Fibroblast of skin of right biceps (primary cell): ENCODE results near the gene SDCCAG8.

Source experiments
- DNase-seq: peaks from one replicate; pipeline ENCODE4 v3.0.0-alpha.2; 2013

Gene SDCCAG8

DNA sequence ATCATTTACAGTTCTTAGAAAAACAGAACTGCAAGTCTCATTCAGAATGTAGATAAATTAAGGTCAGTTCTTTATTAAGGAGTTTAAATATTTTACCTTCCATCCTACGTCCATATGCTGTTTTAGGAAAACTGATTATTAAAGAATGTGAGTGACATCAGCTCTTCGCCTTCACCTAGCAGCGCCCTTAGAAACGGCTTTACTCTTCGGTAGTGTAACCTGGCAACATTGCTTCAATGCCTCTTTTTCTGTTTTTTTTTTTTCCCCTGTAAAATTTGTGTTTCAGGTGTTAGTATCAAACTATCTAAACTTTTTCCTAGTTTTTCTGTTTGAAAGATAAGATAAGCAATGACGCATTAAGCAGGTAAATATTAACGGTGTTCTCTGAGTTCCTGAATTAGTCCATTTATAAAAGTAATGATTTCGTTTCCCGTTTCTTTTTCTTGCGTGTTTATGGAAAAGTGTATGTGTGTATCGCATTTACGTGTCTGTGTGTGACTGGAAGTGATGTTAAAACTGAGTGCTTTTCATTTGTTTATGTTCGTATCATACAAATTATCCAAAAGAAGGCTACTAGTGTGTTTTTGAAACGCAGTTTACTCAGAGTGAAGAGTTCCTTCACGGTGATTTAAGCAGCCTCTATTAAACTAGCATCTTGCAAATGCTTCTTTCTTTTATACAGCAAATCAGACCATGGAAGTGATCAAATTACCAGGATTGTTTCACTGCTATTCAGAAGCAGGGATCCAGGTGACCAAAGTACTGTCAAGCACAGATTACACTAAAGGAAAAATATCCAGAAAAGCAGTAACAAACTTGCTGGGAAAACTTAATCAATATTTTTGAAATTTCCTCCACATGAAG is 139.0 kb downstream of the SDCCAG8 start:
- no peak for DNase-seq

DNA sequence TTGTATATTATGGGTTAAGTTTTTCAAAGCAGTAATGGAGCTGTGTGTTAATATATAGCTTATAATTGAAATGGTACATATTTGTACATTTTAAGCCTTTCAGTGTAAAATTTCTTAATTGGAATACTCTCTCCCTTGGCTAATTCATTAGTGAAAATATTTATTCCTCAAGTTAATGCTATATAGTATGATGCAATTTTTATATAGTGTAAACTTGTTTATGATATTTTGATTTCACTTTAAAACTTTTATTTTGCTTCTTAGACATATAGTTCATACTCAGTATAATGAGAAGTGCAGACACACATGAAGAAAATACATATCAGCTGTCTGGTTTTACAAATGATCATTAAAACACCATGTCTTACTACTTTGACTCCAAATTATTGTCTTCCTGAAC is 140.6 kb downstream of the SDCCAG8 start:
- DNase-seq = no peak

DNA sequence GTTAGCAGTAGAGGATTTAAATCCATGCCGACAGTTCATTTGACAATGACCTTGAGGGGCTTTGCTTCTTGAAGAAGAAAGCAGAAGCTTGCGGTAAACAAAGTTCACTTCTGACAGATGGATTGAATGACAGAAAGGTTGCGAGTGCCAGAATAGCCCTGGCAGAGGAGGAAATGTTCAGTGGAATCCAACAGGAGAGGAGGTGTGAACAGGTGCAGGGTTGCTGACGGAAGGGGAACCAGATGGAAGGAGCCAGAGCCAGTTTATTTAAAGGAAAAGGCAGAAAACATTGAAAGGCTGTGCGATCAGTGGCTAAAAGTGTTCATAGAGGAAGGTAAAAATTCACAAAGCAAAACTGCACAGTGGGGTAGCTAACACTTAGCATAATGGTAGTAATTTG is 141.0 kb downstream of the SDCCAG8 start:
- no peak for DNase-seq

DNA sequence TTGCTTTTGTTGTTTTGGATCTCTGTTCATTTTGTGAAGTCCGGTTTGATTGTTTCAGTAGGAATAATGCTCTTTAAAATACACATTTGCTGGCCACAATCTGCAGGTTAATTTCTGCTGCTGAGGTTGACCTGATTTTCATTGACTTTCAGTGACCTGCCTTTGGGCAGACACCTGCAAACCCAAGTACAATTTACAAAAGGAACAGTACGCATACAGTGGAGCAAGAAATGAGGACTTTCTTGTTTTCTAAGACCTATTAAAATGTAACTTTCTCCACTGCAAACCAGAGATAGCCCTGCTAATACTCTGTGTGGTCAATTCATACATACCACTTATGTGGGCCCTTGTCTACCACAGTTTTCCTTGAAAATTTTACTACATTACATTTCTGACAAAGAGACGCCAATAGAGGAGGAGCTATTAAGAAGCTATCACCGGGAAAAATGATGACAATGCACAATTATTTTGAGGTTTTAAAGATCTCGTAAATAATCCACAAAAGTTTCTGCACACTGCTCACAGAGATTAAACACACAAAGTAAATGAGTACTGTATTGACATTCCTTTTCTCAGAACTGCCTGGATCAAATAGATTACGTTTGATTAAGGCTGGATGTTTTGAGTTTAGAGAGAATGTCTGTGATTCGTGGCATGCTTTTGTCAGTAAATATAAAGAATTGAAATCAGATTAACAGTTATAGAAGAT is 141.9 kb downstream of the SDCCAG8 start:
- DNase-seq = no peak

DNA sequence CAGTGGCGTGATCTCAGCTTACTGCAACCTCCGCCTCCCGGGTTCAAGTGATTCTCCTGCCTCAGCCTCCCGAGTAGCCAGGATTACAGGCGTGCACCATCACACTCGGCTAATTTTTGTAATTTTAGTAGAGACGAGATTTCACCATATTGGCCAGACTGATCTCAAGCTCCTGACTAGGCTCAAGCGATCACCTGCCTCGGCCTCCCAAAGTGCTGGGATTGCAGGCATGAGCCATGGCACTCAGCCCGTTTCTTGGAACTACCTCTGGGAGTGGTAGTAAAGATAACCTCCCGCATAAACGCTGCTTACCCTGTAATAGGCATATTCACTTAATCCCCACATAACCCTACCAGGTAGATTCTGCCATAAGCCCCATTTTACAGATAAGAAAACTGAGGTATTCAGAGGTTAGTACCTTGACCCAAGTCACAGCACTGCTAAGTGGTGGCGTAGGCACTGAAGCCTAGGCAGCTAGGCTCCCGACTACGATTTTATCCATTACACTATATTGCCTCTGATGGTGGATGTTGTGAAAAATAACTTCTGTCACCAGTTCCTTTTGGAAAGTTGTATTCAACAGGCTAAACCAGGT is 143.8 kb downstream of the SDCCAG8 start:
- DNase-seq = no peak

DNA sequence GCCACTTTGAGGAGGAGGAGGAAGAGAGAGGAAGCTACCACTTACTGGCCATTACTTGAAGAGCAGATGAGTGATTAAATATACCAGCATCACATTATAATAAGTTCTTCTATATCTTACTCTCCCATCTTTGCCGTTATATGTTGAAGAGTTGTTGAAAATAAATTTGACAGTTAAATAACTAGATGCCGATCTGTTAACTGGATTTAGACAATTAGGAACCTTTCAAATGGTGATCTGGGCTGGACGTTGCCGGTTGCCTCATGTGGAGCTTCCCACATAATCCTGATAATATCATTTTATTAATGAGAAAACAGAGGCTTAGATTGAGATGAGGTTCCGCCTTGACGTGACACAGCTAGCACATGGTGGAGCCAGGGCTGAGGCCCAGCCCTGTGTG is 147.0 kb downstream of the SDCCAG8 start:
- no peak for DNase-seq

DNA sequence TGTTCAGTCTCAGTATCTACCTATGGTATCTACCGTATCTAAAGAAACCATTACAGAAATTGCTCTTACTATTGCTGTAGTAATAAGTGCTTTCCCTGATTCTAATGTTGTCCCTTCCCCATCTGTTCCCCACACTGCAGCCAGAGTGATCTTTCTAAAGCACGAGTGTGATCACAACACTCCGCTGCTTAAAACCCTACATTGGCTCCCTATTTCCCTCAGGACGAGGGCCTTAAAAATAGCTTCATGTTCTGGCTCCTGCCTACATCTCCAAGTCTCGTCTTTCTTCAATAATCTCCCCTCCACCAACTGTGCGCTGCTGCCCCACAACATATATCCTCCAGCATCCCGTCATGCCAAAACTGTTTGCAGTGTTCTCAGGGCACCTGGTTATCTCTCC is 150.6 kb downstream of the SDCCAG8 start:
- no peak for DNase-seq

DNA sequence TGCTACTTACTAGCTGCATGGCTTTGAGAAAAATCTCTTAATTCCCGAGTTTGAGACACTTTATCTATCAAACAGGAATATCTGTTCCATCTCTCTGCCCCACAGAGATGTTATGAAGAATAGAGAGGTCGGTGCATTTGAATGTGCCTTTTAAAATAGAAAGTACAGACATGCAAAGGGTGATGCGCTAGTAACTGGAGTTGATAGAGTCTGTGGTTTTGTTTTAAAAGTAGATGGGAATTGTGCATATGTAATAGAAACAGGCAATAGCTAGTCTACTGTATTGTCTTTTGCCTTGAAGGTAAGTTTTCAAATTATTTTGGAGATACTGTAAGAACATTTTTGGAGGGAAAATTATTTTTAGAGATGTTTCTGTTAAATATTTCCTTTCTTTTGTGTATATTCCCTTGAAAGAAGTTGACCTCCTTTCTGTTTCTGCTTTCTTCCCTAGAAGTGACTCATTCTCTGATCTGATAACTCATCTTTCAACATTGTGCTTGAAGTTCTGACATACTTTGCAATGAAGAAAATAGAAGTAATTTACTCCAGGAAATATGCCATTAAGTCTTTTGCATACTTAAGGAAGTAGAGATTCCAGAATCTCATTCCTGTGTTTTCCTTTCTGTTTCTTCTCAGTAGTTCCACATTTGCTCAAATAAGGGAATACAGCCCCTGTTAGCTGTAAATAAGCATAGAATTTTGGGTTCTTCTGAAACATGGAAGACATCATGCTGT is 151.6 kb downstream of the SDCCAG8 start:
- DNase-seq = peak; percentile 78

DNA sequence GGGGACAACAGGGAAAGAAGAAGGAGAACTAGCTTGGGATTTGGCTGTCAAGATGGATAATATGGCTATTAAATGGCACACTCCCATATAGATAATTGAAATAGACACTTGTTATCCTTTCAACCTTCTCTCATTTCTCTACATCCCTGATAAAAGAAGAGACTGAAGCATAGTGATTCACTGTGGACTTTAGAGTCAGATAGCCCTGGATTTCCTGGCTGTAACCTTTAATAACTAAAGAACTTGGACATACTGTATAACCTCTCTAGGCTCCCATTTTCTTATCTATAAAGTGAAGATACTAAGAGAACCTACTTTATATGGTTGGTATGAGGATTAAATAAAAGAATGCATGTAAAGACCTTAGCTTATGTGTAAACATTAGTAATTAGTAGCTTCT is 152.6 kb downstream of the SDCCAG8 start:
- no peak for DNase-seq

DNA sequence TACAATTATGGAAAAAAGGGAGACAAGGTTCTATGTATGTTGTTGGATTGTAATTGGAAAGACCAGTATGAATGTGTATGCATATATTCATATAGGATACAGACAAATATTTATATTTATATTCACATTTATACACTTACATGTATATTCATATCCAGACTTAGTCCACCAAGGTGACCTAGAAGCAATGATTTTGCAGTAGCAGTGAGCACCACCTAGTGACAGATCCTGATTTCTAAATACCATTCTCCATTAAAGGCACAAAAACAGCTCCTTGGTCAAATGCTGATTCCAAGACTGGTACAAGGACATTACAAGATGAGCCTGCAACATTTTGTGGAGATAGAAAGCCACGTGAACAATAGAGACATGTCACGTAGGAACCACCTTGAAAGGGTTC is 153.4 kb downstream of the SDCCAG8 start:
- no peak for DNase-seq

DNA sequence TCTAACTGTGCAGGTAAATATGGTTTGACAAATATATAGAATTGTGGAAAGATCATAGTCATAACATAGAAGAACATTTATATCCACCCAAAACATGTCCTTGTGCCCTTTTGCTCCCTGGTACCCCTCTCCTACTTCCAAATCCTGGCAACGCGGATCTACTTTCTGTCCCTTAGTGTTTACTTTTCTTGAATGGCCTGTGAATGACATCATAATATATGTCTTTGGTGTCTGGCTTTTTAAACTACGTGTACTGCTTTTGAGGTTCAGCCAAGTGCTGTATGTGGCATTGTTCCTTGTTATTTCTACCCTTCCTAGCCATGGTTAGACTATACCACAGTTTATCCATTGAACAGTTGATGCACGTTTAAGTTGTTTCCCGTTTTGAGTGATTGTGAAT is 155.6 kb downstream of the SDCCAG8 start:
- DNase-seq = no peak

DNA sequence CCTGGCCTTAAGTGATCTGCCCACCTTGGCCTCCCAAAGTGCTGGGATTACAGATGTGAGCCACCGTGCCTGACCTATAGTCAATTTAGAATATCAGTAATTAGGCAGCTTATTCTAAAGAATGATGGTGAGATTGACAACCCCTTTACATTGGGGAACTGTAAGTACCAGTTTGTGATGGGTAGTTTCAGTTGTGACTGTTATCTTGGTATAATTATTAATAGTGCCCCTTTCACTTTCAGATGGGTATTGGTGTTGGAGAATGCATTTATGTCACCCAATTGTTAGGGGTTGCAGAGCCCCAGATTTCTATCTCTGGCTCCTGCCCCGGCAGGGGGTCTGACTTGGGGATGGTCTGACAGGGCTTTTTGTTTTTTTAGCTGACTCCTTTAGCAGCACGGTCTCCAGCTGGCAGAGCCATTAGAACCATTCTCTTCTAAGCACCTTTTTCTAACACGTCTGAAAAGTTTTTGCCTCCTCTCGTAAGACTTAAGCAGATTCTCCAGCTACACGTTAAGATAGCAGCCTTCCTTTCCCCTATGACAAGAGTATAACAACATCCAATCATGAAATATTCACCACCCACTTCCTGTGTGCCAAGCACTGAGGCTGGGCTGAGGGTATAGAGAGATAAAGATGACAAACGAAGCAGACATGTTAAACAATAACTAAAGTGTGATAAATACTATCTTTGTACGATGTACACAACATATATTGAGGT is 157.8 kb downstream of the SDCCAG8 start:
- no peak for DNase-seq

DNA sequence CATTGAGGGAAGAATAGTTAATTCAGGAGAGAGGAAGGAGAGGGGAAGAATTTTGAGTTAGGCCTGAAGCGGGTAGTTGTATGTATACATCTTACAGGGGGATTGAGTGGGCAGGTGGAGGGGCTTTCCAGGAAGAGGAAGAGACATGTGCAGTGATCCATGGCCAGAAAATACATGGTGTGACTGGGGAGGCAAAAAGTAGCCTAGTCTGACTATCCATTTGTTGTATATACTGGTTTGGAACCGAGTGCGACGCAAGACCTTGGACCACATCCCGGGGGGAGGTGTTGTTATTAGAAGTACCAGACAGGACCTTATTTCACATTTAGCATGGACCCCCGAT is 158.3 kb downstream of the SDCCAG8 start:
- no peak for DNase-seq

DNA sequence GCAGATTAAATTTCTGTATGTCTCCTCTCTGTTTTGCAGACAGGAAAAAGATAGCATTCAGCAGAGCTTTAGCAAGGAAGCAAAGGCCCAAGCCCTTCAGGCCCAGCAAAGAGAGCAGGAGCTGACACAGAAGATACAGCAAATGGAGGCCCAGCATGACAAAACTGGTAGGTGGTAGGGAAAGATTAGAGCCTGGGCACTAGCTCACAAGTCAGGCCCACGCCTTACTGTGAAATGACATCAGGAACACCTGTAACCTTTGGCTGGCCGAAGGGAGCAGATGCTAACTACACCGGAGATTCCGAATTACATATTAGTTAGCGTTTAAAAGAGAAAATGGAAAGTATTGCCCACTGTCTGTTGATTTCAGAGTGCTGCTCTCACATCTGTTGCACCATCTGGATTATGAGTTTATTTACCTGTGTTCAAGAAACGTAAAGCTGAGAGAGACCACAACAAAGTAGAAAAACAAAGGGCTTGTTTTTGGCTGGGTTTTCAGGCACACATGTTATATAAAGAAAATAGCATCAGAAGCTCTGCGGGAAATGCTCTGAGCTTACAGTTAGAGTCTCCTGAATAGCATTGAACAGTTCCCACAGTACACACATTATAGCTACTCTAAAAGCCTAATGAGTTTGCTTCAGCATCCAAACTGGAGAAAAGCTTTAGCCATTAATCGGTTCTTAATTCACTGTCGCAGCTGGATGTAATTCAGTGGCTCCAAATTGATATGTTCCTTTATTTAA is 160.0 kb downstream of the SDCCAG8 start:
- no peak for DNase-seq

DNA sequence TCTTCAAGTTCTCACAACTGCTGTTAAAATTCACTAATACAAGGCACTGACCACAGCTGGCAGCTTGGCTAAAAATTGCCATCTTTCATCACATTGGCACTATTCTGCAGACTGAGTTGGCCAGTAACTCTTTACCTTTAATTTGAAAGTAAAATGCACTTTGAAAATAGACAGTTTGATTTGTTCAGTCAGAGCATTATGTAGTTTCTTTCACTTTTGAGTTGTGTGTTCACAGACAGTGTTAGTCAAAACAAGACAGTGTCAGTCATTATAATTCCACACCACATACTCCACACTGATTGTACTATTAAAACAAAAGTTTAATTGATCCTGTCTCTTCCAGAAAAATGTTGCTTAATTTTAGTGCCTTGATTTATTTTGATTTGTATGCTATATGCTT is 160.7 kb downstream of the SDCCAG8 start:
- no peak for DNase-seq

DNA sequence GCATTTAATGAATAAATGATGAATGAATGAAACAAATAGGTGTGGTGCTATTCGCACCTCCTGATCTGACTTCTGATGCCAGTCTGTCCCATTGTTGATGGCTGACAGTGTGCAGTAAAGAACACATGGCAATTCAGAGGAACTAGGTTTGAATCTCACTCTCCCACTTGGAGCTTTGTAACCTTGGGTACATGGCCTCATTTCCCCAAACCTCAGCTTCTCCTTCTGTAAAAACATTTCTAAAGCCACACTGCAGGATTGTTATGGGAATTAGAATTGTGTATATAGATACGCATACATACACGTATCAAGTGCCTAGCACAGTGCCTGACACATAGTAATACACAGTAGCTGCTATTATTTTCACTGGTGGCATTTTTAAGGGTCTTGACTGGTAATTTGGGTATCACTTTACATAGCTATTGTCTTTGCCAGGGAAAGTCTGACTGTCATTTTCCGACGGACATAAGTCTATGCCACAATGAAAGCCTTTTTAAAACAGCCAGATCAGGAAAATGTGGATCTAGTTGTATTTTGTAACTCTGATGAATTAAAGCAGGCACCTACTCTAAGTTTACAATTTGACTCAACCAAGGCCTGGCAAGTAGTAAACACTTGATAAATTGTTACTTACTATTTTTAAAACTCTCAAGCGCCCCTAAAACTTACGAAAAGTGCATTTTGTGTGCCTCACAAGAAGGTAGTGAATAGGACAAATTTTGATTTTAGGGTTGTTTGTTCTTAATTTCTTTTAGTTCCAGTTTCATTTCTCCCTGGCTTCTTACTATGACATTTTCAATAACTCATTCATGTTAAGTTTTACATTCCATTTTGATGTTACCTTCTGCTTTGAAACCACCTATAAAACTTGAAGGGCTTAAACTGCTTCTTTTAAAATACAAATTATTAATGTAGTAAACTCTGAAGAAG is 164.4 kb downstream of the SDCCAG8 start:
- no peak for DNase-seq

DNA sequence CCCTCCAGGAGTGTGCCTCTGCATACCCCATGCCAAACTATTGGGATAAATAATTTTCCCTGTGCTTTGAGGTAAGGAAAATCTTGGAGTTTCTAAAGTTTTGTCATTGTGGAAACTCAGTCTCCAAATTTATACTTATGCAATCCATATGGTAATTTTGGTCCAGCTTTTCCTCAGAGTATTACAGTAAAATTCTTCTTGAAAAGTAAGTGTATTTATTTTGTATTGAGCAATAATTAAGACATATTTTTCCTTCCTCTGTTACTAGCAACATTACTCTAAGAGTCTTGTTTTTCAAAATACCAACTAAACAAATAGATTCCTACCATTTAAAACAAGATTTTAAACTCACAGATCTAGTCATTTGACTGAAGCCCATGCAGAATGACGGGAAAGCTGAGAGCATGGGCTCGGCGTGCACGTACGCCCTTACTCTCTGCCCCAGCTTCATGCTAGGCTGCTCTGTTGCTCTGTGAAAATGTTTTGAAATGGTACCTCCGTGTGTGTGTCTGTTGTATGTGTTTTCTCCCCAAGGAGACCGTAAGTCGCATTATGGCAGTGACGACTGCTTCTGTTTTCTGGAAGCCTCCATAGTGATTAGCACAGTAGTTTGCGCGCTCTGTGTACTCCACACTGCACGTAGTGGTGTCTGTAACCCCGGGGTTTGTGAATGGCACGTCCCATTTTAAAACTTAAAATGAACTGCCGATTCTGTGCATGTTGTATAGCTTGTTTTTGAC is 165.3 kb downstream of the SDCCAG8 start:
- peak; percentile 15 for DNase-seq

DNA sequence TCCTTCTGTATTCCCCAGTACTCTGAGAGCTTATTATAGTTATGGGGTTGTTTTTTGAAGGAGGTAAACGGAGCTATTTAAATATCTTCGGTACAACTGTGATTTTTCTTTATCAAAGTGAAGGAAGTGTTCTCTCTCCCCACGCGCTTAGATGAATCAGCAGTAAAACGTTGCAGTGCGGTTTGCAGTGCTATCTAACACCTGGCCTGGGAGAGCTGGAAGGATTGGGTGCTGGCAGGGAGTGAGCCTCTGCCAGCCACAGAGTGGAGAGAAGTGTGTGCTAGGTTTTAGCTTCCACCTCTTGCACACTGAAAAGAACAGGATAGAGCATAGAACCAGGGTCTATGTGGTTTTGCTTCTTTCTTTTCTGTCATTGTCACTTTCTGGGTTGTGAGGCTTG is 165.9 kb downstream of the SDCCAG8 start:
- DNase-seq = peak; percentile 78

DNA sequence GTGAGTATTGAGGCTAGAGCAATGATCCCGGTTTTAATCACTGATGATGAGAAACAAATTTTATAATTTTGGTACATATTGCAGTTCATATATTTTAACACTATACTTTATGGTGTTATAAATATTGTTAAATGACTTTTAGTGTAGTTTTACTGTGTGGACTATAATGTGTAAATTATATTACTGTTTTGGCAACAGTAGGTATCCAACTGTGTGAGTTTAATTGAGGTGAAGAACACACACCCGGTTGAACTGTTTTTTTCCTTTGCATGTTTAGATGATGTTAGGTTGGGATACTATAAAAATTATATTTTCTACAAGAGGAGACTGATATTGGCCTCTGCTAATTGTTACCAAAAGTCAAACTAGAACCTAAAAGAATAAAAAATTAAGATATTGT is 166.5 kb downstream of the SDCCAG8 start:
- no peak for DNase-seq

DNA sequence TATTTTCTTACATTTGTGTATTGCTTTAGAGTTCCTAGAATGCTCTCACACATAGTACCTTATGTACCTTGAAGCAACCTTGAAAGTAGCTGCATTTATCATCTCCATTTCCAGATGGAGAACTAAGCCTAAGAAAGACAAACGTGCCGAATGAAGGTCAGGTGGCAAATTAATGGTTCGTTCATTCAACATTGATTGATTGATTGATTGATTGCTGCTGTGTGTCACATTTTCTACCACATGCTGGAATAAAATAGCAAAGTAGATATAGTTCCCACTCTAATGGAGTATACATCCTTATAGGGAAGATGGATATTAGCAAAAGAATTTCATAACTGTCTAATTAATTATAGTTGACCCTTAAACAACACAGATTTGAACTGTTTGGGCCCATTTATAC is 172.2 kb downstream of the SDCCAG8 start:
- no peak for DNase-seq
